Adrenal gland (tissue), 12 donors: ENCODE results near the gene COX10. TPM values are rescaled to one million over a fixed set of nuclear protein-coding genes. Genes with fewer than 3 reads are reported as not detected.

ENCODE experiments used
- DNase-seq, 7 donors: peaks; one replicate each; pipeline ENCODE4 v3.0.0-alpha.2; 2019 to 2020
- H3K27ac ChIP-seq, 5 donors: fragments of 200-600 bp; sonication (generic) in 4 of 5; 1 replicate in 3 of 5; 2 replicates in 2 of 5; pipeline versions ENCODE4 v1.5.1 to v1.8.0; 2016 to 2020; ENCODE audit warnings: mild to moderate bottlenecking in 1 of 5
- H3K27me3 ChIP-seq: fragments of 200-600 bp; 2 replicates; pipeline ENCODE4 v1.8.0; 2021
- H3K36me3 ChIP-seq, 2 donors: fragments of 200-600 bp; replicated peaks in 1 of 2; 1 replicate in 1 of 2; 2 replicates in 1 of 2; pipeline versions ENCODE4 v1.5.1 to v1.8.0; 2018 to 2022
- H3K4me1 ChIP-seq, 2 donors: fragments of 200-600 bp; replicated peaks in 1 of 2; 1 replicate in 1 of 2; 2 replicates in 1 of 2; pipeline versions ENCODE4 v1.5.1 to v1.8.0; 2018 to 2021
- H3K4me3 ChIP-seq, 4 donors: fragments of 200-600 bp; sonication (generic) in 3 of 4; one replicate each; pipeline ENCODE4 v1.5.1; 2016 to 2018
- H3K9me3 ChIP-seq, 3 donors: fragments of 200-600 bp; sonication (generic) in 1 of 3; replicated peaks in 1 of 3; 1 replicate in 2 of 3; 2 replicates in 1 of 3; pipeline versions ENCODE4 v1.5.1 to v1.8.0; 2016 to 2021
- CTCF ChIP-seq, 6 experiments: fragments of 450-650 bp in 4 of 6; fragments of 200-600 bp in 2 of 6; sonication (generic) in 1 of 6; IDR thresholded peaks; 1 replicate in 5 of 6; 2 replicates in 1 of 6; pipeline versions ENCODE4 v1.5.1 to v1.8.0; 2016 to 2021; ENCODE audit warnings: antibody characterized with exemption in 6 of 6, mild to moderate bottlenecking in 2 of 6, moderate library complexity in 1 of 6
- POLR2A ChIP-seq, 2 donors: fragments of 450-650 bp; IDR thresholded peaks; one replicate each; pipeline ENCODE4 v1.6.1; 2017; ENCODE audit warnings: antibody characterized with exemption in 2 of 2, mild to moderate bottlenecking in 2 of 2, moderate library complexity in 1 of 2
- WGBS, 4 donors: extraction: QIAGEN DNeasy Blood & Tissue Kit in 2 of 4; methylation state at CpG; one replicate each; pipeline versions ENCODE4 v1.1.5 to v1.1.7; 2013 to 2017; 5-methylcytosine and 5-hydroxymethylcytosine counted together
- intact Hi-C, 2 donors: fragments of 100-400 bp; cut with DNase I; formaldehyde crosslinking; loops; one replicate each; pipeline versions ENCODE4 v1.14.1 to v1.15.0; 2022 to 2023
- polyA plus RNA-seq, 3 donors: library from polyadenylated mRNA; stranded (reverse); fragments of 200-250 nt in 2 of 3; fragments of 350-450 nt in 1 of 3; fragmentation: Illumina TruSeq in 1 of 3; extraction: RNeasy Lipid Tissue Mini Kit (QIAGEN cat#74804) in 1 of 3; gene quantifications; one replicate each; pipeline ENCODE4 v1.2.3, GENCODE V29; 2013 to 2014
- total RNA-seq, 9 donors: library from RNA; depleted of rRNA in 4 of 9; stranded (reverse); fragments of >200 nt in 4 of 9; fragments of 120-200 nt in 1 of 9; fragmentation: NEBNext Ultra II Directional in 1 of 9; extraction: Animal tissue kit (Norgen Biotek cat#: 25700) in 1 of 9; gene quantifications; one replicate each; pipeline versions ENCODE4 v1.1.0 to v1.2.4, GENCODE V29; 2013 to 2023
- donor health status: healthy with polysubstance abuse.
- donor health status: Bipolar disorder and iron deficiency.
- donor health status: DM: yes; HTN: yes; CAD: no.
- donor health status: DM: no; HTN: no; CAD: no.
- donor health status: DM: no; HTN: no; CAD: no.
- donor health status: DM: yes; HTN: yes; CAD: no.

COX10 gene
- total and polyA plus RNA-seq, 12 donors, result 6.8 to 33.9 (median 14.7) TPM

GRCh38 chr17:14149751-14150150 is 80.4 kb downstream of the COX10 start:
- Histone ChIP-seq H3K27ac (no peak overlapping the region), H3K4me1 (no peaks in the 10 kb centered on the region), H3K27me3 (no peaks in the 10 kb centered on the region), H3K4me3 (no peak overlapping the region), H3K36me3 (no peaks in the 10 kb centered on the region), H3K9me3 (no peaks in the 10 kb centered on the region)
- no peak for DNase-seq
- 91 to 95% (median 92%) methylated on average over 5 of the region's 5 CpGs for WGBS, 4 donors
- TF ChIP-seq CTCF (IDR thresholded peaks at IDR 0.05), result no peak
- no peak for TF ChIP-seq POLR2A (IDR thresholded peaks at IDR 0.05)
- intact Hi-C loops, result no loop called here

GRCh38 chr17:14150619-14151018 is 81.3 kb downstream of the COX10 start:
- TF ChIP-seq POLR2A (IDR thresholded peaks at IDR 0.05) (no peak), CTCF (IDR thresholded peaks at IDR 0.05) (no peak)
- no peak overlapping the region for H3K4me3 ChIP-seq
- DNase-seq, result no peak
- no peaks in the 10 kb centered on the region for H3K9me3 ChIP-seq
- H3K27me3 ChIP-seq, result no peaks in the 10 kb centered on the region
- 57 to 66% (median 64%) methylated on average over 2 of the region's 2 CpGs for WGBS, 4 donors
- no peak overlapping the region for H3K27ac ChIP-seq
- no peaks in the 10 kb centered on the region for H3K36me3 ChIP-seq
- H3K4me1 ChIP-seq, result no peaks in the 10 kb centered on the region
- intact Hi-C loops, result no loop called here

GRCh38 chr17:14152721-14153120 is 83.4 kb downstream of the COX10 start:
- Histone ChIP-seq H3K27me3 (no peaks in the 10 kb centered on the region), H3K9me3 (no peaks in the 10 kb centered on the region), H3K4me3 (no peak overlapping the region), H3K36me3 (no peaks in the 10 kb centered on the region), H3K27ac (no peak overlapping the region), H3K4me1 (no peaks in the 10 kb centered on the region)
- WGBS, 4 donors, result 58 to 81% (median 70%) methylated on average over 4 of the region's 4 CpGs
- intact Hi-C loops, result no loop called here
- no peak for DNase-seq
- TF ChIP-seq POLR2A (IDR thresholded peaks at IDR 0.05) (no peak), CTCF (IDR thresholded peaks at IDR 0.05) (no peak)

GRCh38 chr17:14153374-14153773 is 84.1 kb downstream of the COX10 start:
- H3K27ac ChIP-seq, result no peak overlapping the region
- intact Hi-C loops, result no loop called here
- no peaks in the 10 kb centered on the region for H3K9me3 ChIP-seq
- no peaks in the 10 kb centered on the region for H3K4me1 ChIP-seq
- no peak overlapping the region for H3K4me3 ChIP-seq
- no peaks in the 10 kb centered on the region for H3K36me3 ChIP-seq
- no peak for DNase-seq
- H3K27me3 ChIP-seq, result no peaks in the 10 kb centered on the region
- WGBS, 4 donors, result 56 to 81% (median 62%) methylated on average over 1 of the region's 1 CpG
- TF ChIP-seq CTCF (IDR thresholded peaks at IDR 0.05) (no peak), POLR2A (IDR thresholded peaks at IDR 0.05) (no peak)
